Measurements from ENCODE around the gene CDC42BPB.
"Not testable (repeated sequence)": the region's sequence is repeated elsewhere in the genome, so short reads cannot be mapped to it uniquely, and the experiment has no call there.

Gene CDC42BPB

GRCh38 chr14:103045371-103045869 lies 11.9 kb downstream of the CDC42BPB start:
- DNase-seq (ENCODE audit: low spot score), result no peak

GRCh38 chr14:103043257-103044015 lies 13.9 kb downstream of the CDC42BPB start:
- no peak for DNase-seq (ENCODE audit: low spot score)

GRCh38 chr14:103041464-103041863 lies 15.9 kb downstream of the CDC42BPB start:
- DNase-seq (ENCODE audit: low spot score), result no peak

- DNase-seq (ENCODE audit: low spot score), result no peak
Measured at GRCh38 chr14:103033681-103034096, 23.7 kb downstream of the CDC42BPB start.

GRCh38 chr14:103031956-103032355 lies 25.4 kb downstream of the CDC42BPB start:
- peak; percentile 57 for DNase-seq (ENCODE audit: low spot score)

GRCh38 chr14:103031566-103031911 lies 25.8 kb downstream of the CDC42BPB start:
- DNase-seq (ENCODE audit: low spot score), result no peak

GRCh38 chr14:103030741-103031565 lies 26.4 kb downstream of the CDC42BPB start:
- DNase-seq (ENCODE audit: low spot score), result no peak

GRCh38 chr14:103029936-103030335 lies 27.4 kb downstream of the CDC42BPB start:
- no peak for DNase-seq (ENCODE audit: low spot score)

- no peak for DNase-seq (ENCODE audit: low spot score)
Measured at GRCh38 chr14:103028772-103029171, 28.6 kb downstream of the CDC42BPB start.

- DNase-seq (ENCODE audit: low spot score), result no peak
Measured at GRCh38 chr14:103028161-103028767, 29.1 kb downstream of the CDC42BPB start.

GRCh38 chr14:103027451-103027850 lies 29.9 kb downstream of the CDC42BPB start:
- DNase-seq (ENCODE audit: low spot score), result no peak

GRCh38 chr14:103026988-103027387 lies 30.4 kb downstream of the CDC42BPB start:
- no peak for DNase-seq (ENCODE audit: low spot score)

- not testable (repeated sequence) for DNase-seq (ENCODE audit: low spot score)
Measured at GRCh38 chr14:103026196-103026595, 31.2 kb downstream of the CDC42BPB start.

- no peak for DNase-seq (ENCODE audit: low spot score)
Measured at GRCh38 chr14:103023881-103024473, 33.4 kb downstream of the CDC42BPB start.

- DNase-seq (ENCODE audit: low spot score), result no peak
Measured at GRCh38 chr14:103022685-103023044, 34.7 kb downstream of the CDC42BPB start.

- no peak for DNase-seq (ENCODE audit: low spot score)
Measured at GRCh38 chr14:103022002-103022684, 35.2 kb downstream of the CDC42BPB start.

GRCh38 chr14:103021684-103022001 lies 35.7 kb downstream of the CDC42BPB start:
- DNase-seq (ENCODE audit: low spot score), result no peak

GRCh38 chr14:103020271-103021170 lies 36.8 kb downstream of the CDC42BPB start:
- DNase-seq (ENCODE audit: low spot score), result no peak

GRCh38 chr14:103019826-103020225 lies 37.5 kb downstream of the CDC42BPB start:
- DNase-seq (ENCODE audit: low spot score), result no peak

- DNase-seq (ENCODE audit: low spot score), result no peak
Measured at GRCh38 chr14:103019236-103019635, 38.1 kb downstream of the CDC42BPB start.

- DNase-seq (ENCODE audit: low spot score), result no peak
Measured at GRCh38 chr14:103016594-103016993, 40.8 kb downstream of the CDC42BPB start.

All from cerebellar cortex (tissue), 1 donor.